ENCODE results near the gene TBC1D10A. TPM values are rescaled to one million over a fixed set of nuclear protein-coding genes. Genes with fewer than 3 reads are reported as not detected.

TBC1D10A gene
- total RNA-seq, 1 experiment from 2014 or later, result 11.1 TPM

DNA sequence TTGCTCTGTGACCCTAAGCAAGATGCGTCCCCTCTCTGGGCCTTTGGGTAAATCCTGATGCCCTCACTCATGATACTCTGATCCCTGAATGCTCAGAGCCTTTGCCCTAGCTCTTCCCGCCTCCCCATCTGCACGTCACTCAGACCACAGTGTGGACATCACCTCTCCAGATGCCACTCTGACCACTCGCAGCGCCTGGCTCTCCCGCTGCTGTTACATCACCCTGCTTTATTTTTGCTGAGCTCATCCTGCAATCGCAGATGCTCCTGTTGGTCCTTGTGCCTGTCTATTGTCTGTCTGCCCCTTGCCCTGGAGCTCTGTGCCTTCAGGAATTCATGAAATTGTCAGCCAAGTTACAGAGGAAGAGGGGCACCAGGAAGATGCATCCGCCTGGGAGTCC lies 65.6 kb downstream of the TBC1D10A start:
- no peak overlapping the region for H3K4me3 Mint-ChIP-seq
- no peak overlapping the region for H3K27ac Mint-ChIP-seq
- POLR2A ChIA-PET, result no interaction called here
- peaks cover 21% of the 10 kb centered on the region for H3K4me1 Mint-ChIP-seq
- H3K27me3 Mint-ChIP-seq (ENCODE audit: low read depth), result peaks cover 9% of the 10 kb centered on the region
- ATAC-seq, result no peak
- TF ChIP-seq, protein P1, sequence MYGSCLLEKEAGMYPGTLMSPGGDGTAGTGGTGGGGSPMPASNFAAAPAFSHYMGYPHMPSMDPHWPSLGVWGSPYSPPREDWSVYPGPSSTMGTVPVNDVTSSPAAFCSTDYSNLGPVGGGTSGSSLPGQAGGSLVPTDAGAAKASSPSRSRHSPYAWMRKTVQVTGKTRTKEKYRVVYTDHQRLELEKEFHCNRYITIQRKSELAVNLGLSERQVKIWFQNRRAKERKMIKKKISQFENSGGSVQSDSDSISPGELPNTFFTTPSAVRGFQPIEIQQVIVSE (CRISPR knock-in tag; IDR thresholded peaks at IDR 0.05; ENCODE audit: borderline replicate concordance), result no peak
- TF ChIP-seq, protein P2, sequence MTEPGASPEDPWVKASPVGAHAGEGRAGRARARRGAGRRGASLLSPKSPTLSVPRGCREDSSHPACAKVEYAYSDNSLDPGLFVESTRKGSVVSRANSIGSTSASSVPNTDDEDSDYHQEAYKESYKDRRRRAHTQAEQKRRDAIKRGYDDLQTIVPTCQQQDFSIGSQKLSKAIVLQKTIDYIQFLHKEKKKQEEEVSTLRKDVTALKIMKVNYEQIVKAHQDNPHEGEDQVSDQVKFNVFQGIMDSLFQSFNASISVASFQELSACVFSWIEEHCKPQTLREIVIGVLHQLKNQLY (CRISPR knock-in tag; IDR thresholded peaks at IDR 0.05), result no peak
- TF ChIP-seq GABPB1 (CRISPR knock-in tag; IDR thresholded peaks at IDR 0.05), result peak; percentile 53
- no peak for TF ChIP-seq MXD4 (CRISPR knock-in tag; IDR thresholded peaks at IDR 0.05; ENCODE audit: borderline replicate concordance)
- TF ChIP-seq SMAD4 (CRISPR knock-in tag; IDR thresholded peaks at IDR 0.05), result no peak
- no peaks in the 10 kb centered on the region for H3K9me3 Mint-ChIP-seq
- no peak for DNase-seq (ENCODE audit: low spot score)
- CTCF ChIA-PET, result interaction anchor here (0.6 to 3.0 kb wide), 4 partner anchors 9 to 162 kb away, joined by 3 to 31 read pairs (median 4); partner anchors contain the start of genes CASTOR1 and TBC1D10A
- no peaks in the 10 kb centered on the region for H3K36me3 Mint-ChIP-seq

DNA sequence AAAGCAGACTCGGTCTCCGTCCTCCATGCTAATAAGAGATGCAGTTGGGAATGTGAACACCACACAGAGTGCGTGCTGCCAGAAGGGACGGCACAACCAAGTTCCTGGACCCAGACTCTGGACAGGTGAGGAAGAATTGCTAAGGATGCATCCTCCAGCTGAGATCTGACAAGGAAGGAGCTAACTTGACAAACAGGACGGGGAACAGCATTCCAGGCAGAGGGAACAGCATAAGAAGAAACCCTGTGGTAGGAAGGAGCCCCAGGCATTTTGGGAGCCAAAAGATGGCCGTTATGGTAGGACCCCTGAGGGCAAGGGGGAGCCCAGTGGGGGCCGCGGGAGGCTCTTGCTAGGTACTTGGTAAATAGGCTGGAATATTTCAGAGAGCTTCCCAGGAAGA lies 66.1 kb downstream of the TBC1D10A start:
- Mint-ChIP-seq H3K27me3 (ENCODE audit: low read depth) (peaks cover 9% of the 10 kb centered on the region), H3K4me3 (no peak overlapping the region), H3K27ac (no peak overlapping the region), H3K9me3 (no peaks in the 10 kb centered on the region), H3K4me1 (peaks cover 22% of the 10 kb centered on the region), H3K36me3 (no peaks in the 10 kb centered on the region)
- ChIA-PET CTCF (interaction anchor here (0.5 to 3.0 kb wide), 4 partner anchors 10 to 163 kb away, joined by 3 to 31 read pairs (median 4); partner anchors contain the start of genes CASTOR1 and TBC1D10A), POLR2A (no interaction called here)
- TF ChIP-seq ETV6 (CRISPR knock-in tag; IDR thresholded peaks at IDR 0.05) (no peak), CREB1 (CRISPR knock-in tag; IDR thresholded peaks at IDR 0.05) (no peak), GABPB1 (CRISPR knock-in tag; IDR thresholded peaks at IDR 0.05) (no peak), SP1 (CRISPR knock-in tag; conservative IDR thresholded peaks at IDR 0.05) (no peak), SOX15 (CRISPR knock-in tag; IDR thresholded peaks at IDR 0.05) (no peak), ZNF263 (CRISPR knock-in tag; IDR thresholded peaks at IDR 0.05; ENCODE audit: low read depth) (no peak), CBFB (CRISPR knock-in tag; IDR thresholded peaks at IDR 0.05; ENCODE audit: low read depth) (no peak), ZNF219 (CRISPR knock-in tag; IDR thresholded peaks at IDR 0.05; ENCODE audit: borderline replicate concordance) (no peak), IRF2 (CRISPR knock-in tag; IDR thresholded peaks at IDR 0.05; ENCODE audit: borderline replicate concordance, low read depth) (no peak), MYBL2 (CRISPR knock-in tag; IDR thresholded peaks at IDR 0.05) (no peak), HMGA2 (CRISPR knock-in tag; IDR thresholded peaks at IDR 0.05) (no peak), ZNF416 (CRISPR knock-in tag; IDR thresholded peaks at IDR 0.05) (no peak)
- TF ChIP-seq, protein P3, sequence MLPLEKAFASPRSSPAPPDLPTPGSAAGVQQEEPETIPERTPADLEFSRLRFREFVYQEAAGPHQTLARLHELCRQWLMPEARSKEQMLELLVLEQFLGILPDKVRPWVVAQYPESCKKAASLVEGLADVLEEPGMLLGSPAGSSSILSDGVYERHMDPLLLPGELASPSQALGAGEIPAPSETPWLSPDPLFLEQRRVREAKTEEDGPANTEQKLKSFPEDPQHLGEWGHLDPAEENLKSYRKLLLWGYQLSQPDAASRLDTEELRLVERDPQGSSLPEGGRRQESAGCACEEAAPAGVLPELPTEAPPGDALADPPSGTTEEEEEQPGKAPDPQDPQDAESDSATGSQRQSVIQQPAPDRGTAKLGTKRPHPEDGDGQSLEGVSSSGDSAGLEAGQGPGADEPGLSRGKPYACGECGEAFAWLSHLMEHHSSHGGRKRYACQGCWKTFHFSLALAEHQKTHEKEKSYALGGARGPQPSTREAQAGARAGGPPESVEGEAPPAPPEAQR (CRISPR knock-in tag; IDR thresholded peaks at IDR 0.05), result no peak
- TF ChIP-seq, protein P4, sequence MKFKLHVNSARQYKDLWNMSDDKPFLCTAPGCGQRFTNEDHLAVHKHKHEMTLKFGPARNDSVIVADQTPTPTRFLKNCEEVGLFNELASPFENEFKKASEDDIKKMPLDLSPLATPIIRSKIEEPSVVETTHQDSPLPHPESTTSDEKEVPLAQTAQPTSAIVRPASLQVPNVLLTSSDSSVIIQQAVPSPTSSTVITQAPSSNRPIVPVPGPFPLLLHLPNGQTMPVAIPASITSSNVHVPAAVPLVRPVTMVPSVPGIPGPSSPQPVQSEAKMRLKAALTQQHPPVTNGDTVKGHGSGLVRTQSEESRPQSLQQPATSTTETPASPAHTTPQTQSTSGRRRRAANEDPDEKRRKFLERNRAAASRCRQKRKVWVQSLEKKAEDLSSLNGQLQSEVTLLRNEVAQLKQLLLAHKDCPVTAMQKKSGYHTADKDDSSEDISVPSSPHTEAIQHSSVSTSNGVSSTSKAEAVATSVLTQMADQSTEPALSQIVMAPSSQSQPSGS (CRISPR knock-in tag; IDR thresholded peaks at IDR 0.05; ENCODE audit: borderline replicate concordance, low read depth), result no peak
- TF ChIP-seq, protein P5, sequence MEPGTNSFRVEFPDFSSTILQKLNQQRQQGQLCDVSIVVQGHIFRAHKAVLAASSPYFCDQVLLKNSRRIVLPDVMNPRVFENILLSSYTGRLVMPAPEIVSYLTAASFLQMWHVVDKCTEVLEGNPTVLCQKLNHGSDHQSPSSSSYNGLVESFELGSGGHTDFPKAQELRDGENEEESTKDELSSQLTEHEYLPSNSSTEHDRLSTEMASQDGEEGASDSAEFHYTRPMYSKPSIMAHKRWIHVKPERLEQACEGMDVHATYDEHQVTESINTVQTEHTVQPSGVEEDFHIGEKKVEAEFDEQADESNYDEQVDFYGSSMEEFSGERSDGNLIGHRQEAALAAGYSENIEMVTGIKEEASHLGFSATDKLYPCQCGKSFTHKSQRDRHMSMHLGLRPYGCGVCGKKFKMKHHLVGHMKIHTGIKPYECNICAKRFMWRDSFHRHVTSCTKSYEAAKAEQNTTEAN (CRISPR knock-in tag; IDR thresholded peaks at IDR 0.05), result no peak
- TF ChIP-seq, protein P6, sequence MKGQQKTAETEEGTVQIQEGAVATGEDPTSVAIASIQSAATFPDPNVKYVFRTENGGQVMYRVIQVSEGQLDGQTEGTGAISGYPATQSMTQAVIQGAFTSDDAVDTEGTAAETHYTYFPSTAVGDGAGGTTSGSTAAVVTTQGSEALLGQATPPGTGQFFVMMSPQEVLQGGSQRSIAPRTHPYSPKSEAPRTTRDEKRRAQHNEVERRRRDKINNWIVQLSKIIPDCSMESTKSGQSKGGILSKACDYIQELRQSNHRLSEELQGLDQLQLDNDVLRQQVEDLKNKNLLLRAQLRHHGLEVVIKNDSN (CRISPR knock-in tag; IDR thresholded peaks at IDR 0.05), result no peak
- TF ChIP-seq, protein P7, sequence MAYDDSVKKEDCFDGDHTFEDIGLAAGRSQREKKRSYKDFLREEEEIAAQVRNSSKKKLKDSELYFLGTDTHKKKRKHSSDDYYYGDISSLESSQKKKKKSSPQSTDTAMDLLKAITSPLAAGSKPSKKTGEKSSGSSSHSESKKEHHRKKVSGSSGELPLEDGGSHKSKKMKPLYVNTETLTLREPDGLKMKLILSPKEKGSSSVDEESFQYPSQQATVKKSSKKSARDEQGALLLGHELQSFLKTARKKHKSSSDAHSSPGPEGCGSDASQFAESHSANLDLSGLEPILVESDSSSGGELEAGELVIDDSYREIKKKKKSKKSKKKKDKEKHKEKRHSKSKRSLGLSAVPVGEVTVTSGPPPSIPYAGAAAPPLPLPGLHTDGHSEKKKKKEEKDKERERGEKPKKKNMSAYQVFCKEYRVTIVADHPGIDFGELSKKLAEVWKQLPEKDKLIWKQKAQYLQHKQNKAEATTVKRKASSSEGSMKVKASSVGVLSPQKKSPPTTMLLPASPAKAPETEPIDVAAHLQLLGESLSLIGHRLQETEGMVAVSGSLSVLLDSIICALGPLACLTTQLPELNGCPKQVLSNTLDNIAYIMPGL (CRISPR knock-in tag; IDR thresholded peaks at IDR 0.05), result no peak
- ATAC-seq (no peak), DNase-seq (ENCODE audit: low spot score) (no peak)
